HCT116 (cell line): ENCODE results near the gene CNTNAP2.

Experiments used
- CTCF ChIP-seq, 3 experiments: fragments of 200-600 bp in 1 of 3; sonication (generic) in 1 of 3; IDR thresholded peaks in 2 of 3; conservative IDR thresholded peaks in 1 of 3; 2 replicates each; pipeline ENCODE4 v1.5.1; 2012 to 2017; ENCODE audit warnings: low read depth in 2 of 3, low read length in 2 of 3, antibody characterized with exemption in 1 of 3, borderline replicate concordance in 1 of 3, control low read depth in 1 of 3, mild to moderate bottlenecking in 1 of 3, mixed read lengths in 1 of 3, mixed run types in 1 of 3, moderate library complexity in 1 of 3; ENCODE audit not compliant: insufficient read depth in 1 of 3
- EZH2 ChIP-seq: fragments of 200-600 bp; sonication (generic); IDR thresholded peaks from 2 replicates; pipeline ENCODE4 v1.6.1; 2017; ENCODE audit warnings: antibody characterized with exemption, mixed run types
- POLR2A ChIP-seq: IDR thresholded peaks from 2 replicates; pipeline ENCODE4 v1.7.0; 2011; ENCODE audit warnings: borderline replicate concordance; ENCODE audit not compliant: insufficient read depth, insufficient read length; ENCODE audit errors: extremely low read depth

GRCh38 chr7:146960773-146961391, 844.3 kb downstream of the CNTNAP2 start:
- no peak for TF ChIP-seq CTCF (IDR thresholded peaks at IDR 0.05 in 2 of 3, conservative IDR thresholded peaks at IDR 0.05 in 1 of 3; ENCODE audit: borderline replicate concordance in 1 of 3, insufficient read depth in 1 of 3, low read depth in 2 of 3, low read length in 2 of 3)
- no peak for TF ChIP-seq EZH2
- no peak for TF ChIP-seq POLR2A
